Endothelial cell of hepatic sinusoid (primary cell): ENCODE data around the gene CNTFR.

Experiments
- in situ Hi-C: cut with HindIII; loops from 2 replicates; pipeline ENCODE4 v1.10.0; 2017; ENCODE audit warnings: low sequenced_read_pairs

Gene CNTFR

DNA sequence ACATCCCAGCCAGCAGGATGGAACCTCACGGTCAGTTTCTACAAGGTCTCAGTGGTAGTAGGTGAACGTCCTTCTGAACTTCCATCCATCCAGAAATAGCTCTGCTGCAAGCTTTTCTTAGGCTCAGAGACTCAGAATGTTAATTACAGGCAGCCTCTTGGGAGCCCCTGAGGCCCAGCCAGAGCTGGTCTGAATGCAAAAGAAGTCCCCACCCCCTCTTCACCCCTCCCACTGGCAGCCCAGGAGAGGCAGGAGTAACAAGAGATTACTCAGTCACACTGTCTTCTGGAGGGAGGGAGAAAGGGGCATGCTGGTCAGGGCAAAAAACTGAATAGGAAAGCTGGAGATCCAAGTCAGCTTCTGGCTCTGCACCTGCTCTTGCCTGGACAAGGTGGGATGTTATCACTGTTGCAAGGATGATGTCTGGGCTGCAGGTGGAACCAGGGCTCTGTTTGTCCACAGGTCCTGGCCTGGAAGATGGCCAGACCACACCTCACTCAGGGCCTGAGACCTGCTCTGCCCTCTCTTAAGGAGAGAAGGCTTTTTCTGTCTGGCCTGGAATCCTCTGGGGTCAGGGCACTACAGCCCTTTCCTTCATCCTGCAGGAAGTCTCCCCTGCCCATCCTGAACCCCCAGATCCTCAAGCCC is 75.8 kb downstream of the CNTFR start:
- in situ Hi-C loops = loop anchor here (5.0 kb wide), 2 partner anchors 51 to 69 kb away; no protein-coding TSS in a partner anchor

DNA sequence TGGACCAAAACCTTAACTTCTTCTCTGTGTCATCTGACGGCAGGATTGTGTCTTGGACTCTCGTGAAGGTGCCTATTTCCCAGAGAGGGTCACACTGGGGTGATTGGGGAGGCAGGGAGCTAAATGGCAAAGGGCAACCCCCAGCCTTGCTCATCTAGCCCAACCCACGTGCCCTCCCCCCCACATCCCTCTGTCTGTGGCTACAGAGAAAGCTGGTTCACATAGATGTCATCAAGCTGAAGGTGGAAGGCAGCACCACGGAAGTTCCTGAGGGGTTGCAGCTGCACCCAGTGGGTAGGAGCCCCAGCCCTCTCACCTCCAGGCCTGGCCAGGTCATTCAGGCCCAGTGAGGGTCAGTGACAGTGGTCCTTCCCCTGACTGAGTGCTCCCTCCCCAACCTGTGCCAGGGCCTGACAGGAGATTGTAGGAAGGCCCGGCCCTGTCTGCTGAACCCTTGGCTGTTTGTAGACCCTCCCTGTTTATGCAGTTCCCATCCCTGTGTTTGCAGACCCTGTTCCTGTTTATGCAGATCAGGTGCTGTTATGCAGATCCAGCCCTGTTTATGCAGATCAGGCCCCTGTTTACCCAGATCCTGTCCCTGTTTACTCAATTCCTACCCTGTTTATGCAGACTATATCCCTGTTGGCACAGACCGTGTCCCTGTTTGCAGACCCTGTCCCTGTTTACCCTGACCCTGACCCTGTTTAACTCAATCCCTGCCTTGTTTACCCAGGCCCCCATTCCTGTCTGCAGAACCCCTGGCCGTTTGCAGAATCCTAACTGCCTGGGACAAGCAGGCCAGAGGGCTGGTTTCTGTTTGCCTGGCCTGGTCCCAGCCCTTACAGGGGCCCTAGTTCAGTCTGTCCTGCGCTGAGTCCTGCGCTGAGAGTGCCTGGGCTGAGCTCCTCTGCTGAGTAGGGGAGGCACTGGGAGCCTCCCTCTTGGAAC is 77.1 kb downstream of the CNTFR start:
- in situ Hi-C loops = loop anchor here (5.0 kb wide), 2 partner anchors 50 to 70 kb away; no protein-coding TSS in a partner anchor

DNA sequence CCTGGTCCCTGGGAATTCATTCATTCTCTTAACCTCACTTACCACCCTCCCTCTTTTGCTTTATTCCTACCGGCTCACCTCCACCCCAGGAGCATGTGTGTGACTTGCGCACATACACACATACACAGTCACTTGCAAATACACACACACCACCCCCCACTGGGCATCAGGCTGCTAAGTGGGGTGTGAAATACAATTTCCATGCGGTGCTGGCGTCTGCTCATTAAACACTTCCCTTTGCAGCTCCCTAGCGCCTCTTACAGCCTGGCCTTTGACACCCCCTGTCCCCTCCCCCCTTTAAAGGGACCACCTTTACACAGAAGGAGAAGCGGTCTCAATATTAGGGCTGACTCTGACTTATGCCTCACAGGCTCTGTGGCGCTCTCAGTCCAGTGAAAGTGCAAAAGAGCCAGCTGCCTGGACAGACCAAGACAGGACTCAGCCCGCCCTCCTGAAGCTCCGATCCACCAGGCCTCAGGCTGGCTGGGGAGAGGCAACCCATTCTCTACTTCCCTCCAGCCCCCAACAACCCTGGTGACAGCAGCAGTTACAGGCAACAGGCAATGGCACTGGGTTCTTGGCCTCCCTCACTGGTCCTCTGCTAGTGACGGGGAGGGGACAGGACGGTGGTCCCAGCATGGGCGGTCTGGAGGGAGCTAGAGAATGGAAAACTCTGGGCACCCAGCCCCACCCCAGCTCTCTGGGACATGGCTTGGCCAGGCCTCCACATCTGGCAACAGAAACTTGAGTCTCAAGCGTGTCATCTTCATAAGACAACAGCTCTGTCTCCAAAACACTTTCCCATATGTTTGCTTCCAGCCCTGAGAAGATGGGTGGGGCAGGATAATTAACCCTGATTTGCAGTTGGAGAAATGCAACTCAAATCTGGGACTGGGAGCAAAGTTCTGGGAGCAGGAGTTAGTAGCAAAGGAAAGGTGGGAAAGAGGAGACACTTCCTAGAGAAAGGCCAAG is 78.7 kb downstream of the CNTFR start:
- in situ Hi-C loops = loop anchor here (5.0 kb wide), 2 partner anchors 48 to 72 kb away; no protein-coding TSS in a partner anchor

DNA sequence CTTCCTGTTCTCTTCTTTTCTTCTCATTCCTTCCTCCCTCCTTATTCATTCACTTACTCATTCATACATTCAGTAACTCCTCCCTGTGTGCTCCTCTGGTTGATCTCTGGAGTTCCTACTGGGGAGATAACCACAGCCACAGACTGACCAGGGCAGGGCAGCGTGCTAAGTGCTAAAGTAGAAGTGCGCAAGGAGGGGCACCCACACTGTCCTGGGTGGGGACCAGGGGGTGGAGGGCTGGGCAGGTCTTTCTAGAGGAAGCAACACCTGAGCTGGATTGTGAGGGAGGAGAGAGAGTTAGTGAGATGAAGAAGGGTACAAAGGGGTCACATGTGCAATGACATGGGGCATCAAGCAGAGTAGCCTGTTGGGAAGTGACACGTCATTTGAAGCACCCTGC is 80.6 kb downstream of the CNTFR start:
- in situ Hi-C loops = no loop called here

DNA sequence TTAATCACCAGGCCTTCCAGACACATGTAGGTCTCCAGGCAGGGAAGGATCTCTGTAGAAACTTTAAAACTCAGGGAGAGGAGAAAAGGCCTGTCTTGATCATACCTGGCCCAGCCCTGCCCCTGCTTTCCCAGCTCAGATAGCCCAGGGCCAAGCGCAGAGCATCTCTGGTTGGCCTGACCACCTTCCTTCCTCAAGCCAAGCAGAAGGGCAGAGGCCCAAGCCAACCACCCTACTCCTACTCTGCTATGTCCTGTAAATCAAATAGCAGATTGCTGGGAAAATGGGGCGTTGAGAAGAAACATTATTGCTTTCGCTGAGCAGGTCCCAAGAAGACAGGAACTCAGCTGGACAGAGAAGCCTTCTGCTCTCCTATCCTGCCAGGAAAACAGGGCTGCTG is 81.1 kb downstream of the CNTFR start:
- in situ Hi-C loops = no loop called here

DNA sequence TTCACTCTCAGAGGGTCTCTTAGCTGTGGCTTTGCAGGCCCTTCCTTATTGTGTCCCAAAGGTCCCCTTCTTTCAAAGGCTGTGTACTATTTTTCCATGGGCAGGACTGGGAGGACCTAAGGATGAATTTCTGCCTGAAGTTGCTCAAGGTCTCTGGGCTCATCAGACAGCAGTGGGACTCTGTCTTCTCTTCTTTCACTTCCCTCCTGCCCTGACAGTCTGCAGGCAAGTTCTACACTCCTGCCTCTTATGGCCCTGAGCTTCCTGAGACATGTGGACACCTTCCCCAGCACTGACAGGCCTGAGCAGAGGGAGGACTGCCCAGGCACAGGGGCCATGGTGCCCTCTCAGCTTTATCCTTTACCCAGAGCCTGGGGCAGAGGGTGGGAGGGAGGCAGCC is 81.6 kb downstream of the CNTFR start:
- in situ Hi-C loops = no loop called here

DNA sequence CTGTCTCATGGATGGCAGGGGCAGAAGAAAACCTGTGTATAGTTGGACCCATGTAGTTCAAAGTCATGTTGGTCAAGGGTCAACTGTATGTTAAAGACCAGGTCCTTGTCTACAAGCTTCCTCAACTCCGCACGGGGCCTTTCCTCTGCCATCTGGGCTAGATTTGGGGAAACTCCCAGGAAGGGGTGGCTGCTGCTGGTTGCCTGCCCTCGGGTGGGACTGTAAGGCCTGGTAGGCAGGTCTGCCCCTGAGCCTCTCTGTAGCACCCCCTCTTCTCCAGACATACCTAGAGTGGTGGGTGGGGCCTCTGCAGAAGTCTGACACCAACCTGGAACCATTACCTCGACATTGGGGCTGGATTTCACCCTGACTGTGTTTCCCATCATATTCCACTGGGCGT is 82.0 kb downstream of the CNTFR start:
- in situ Hi-C loops = no loop called here

DNA sequence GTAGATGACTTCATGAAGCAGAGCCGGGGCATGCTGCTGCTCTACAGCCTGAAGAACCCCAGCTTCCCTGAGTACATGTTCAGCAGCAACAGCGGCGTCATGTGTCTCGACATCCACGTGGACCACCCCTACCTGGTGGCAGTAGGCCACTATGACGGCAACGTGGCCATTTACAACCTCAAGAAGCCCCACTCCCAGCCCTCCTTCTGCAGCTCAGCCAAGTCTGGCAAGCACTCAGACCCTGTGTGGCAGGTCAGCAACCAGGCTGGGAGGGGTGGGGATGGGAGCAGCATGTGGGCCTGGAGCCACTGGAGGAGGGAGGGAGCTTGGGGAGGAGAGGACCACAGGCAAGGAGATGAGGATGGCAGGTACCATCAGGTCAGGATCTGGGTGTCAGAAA is 82.9 kb downstream of the CNTFR start:
- in situ Hi-C loops = no loop called here

DNA sequence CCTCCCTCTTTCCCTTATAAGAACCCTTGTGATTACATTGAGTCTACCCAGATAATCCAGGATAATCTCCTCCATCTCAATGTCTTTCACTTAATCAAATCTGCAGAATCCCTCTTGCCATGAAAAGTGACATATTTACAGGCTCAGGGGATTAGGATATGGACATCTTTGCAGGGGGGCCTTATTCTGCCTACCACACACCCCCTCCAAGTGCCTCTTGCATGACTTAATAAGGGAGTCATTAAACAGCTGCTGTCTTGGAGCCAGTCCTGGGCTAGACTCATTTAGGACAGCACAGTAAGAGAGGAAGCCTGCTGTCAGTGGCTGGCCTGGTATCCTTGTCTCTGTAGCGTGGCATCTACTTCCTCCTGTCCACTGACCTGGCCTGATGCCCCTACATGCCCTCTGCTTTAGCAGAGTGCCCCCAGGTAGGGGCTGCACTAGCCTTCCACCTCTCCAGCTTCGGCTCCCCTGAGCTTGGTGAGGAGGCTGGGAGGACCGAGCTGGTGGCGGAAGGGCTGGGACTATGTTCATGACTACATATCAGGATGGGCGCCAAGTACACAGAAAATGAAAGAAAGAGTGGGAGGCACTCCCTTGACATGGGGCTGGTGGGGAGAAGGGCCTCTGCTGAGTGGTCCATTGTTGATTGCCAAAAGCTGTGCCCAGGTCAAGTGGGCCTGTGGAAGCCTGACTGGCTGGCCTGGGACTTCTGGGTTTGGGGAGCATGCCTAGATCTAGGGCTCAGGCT is 84.0 kb downstream of the CNTFR start:
- in situ Hi-C loops = no loop called here

DNA sequence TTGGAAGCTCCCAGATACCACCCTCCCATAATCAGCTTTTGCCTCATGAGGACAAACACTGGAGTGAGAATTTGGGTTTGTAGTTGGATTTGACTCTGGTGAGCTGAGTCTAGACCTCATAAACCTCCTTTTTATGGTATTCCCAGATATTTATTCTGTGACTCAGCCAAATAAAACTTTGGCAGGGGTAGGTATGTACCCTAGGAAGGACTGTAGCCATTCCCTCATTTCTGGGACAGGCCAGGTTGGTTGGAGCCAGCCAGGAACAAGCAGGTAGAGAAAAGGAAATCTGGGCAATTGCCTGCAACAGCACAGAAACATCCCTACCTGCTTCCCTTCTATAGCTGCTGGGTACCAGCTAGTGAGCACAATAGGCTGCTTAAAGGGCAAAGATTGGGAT is 86.1 kb downstream of the CNTFR start:
- in situ Hi-C loops = no loop called here

DNA sequence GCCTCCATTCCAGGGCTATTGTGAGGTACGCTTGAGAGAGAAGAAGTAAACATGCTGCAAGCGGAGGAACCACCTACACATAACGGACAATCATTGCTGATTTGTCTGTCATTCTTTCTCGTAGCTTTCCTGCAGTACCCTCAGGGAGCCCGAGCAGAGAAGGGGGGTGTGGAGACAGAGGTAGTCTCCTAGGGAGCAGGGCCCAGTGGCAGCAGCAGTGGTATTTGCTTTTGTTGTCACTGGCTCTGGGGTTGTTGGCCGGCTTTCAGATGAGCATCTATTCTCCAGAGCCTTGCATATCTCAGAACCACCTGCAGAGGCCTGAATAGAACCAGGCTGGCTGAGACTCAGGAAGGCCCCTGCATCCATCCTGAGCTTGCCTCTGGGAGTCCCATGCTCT is 86.6 kb downstream of the CNTFR start:
- in situ Hi-C loops = no loop called here

DNA sequence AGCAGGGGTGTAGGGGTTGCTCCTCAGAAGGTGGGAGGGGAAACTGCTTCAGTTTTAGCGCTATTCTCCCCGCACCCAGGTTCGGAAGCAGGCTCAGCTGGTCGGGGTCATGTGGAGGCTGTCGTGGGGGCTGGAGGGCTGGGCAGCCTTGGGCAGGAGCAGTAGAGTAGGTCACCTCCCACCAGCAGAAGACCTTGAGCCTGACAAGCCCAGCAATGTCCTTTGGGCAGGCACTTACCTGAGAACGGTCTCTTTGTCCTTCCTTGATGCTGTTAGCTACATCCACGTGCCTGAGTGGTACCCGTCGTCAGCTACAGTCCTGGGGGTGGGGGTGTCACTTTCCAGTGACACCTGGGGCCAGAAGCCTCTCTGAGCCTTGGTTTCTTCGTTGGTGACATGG is 87.1 kb downstream of the CNTFR start:
- in situ Hi-C loops = no loop called here

DNA sequence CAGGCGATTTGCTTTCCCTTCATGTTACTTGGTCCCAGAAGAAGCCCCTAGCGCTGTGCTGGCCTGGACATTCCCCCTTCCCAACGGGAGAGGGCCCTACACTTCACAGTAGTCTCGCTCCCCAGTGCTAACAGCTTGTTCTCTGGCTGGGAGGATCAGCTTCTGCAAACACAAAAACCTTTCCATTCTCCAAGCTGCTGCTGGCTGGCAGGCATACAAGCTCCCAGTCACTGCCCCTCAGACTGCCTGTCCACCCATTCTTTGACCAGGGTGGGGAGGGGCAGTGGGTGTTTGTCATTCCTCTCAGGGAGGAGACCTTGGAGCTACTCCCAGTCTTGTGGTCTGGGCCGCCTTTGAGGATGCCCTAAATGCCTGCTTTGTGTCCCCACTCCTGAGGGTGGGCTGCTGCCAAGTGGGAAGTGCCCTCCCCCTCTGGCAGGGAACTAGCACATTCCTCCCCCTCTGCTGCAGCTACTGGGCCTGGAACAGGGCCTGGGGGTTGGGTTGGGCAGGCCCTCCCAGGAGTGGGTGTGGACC is 87.6 kb downstream of the CNTFR start:
- in situ Hi-C loops = no loop called here
